ENCODE measurements around the gene DUSP6.
A peak's percentile ranks its signal among the peaks of the same experiment; 100 is the strongest.
"Not testable (repeated sequence)": the region's sequence is repeated elsewhere in the genome, so short reads cannot be mapped to it uniquely, and the experiment has no call there.

DUSP6 gene

DNA sequence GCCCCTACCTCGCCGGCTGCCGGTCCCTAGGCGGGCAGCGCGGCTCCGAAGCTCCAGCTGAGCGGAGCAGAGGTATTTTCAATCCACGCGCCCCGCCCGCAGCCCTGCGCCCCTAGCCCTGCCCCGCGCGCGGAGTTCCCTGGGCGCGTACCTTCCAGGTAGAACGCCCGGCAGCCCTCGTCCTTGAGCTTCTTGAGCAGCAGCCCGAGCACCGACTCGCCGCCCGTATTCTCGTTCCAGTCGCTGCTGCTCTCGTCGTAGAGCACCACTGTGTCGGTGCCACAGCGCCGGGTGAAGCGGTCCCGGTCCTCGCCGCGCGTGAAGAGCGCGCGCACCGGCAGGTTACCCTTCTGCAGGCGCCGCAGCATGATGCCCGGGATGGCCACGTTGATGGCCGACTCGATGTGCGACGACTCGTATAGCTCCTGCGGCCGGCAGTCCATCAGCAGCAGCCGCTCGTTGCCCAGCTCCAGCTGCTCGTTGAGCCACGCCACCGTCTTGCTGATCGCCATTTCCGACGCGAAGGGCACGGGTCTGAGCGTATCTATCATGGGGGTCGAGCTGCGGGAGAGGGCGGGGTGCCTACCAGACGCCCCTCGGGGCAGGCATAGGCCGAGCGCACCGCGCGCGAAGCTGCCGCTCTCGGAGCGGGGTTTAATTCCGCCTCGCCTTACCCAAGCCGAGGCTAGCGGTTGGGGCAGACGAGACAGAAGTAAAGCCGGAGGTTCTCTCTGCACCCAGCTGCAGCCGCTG is 636 bp downstream of the DUSP6 start:
- peak; percentile 64 for DNase-seq

DNA sequence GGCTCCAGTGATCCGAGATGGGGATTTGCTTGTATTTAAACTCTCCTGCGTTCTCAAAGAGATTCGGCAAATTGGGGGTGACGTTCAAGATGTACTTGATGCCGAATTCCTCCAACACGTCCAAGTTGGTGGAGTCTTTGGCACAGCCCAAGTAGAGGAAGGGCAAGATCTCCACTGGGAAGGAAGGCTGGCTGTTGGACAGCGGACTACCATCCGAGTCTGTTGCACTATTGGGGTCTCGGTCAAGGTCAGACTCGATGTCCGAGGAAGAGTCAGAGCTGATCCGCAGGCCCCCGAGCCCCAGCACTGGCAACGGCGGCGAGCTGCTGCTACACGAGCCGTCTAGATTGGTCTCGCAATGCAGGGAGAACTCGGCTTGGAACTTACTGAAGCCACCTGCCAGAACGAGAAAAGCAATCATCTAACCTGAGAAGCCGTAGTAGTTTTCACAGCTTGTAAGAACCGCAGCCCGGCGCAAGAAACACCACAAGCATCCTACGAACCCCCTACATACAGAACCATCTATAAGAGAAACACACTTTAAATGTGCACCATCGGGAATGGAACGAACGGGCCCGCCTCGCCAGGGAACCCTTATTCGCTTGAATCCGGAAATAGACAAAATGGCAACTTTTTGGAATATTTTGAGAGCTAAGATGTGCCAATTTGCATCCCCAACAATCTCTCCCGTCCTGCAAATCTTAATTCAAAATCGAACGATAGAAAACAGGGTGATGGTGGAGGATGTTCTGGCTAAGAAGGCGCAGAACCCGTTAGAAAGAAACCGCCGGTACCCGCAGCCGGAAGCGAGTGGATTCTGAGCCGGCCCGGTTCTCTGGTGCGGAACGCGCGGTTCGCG is 1.4 kb downstream of the DUSP6 start:
- DNase-seq, result peak; percentile 44

DNA sequence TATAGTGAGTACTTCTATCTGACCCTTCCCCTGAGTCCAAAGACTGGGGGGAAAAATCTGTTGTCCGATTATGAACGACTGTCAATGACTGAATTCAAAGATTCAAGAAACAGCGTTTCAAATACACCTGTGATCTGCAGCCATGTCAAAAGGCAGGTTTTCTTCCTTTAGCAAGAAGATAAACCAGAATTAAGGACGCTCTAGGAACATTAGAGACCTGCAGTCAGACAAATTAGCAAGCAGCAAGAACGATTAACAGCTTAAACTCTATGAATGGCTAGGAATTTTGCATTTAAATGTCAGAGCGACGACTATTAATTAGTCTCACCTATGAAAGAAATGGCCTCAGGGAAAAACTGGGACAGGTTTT is 2.1 kb downstream of the DUSP6 start:
- DNase-seq, result no peak

DNA sequence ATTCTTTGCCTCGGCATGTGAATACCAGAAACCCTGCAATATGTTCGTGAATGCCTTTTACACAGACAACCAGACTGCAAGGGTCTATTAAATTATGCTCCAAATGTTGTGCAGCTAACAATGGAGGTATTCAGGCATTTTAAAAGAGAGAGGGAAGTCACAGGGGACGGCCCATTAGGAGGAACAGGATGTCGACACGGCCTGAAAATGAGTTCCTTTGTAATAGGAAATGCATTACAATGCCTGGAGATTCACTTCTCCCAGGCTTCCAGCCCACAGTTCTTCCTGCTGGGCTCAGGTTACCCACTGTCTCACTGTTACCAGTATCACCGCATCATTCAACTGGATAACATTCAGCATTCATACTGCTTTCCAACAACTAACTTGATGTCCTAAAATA is 2.5 kb downstream of the DUSP6 start:
- no peak for DNase-seq

DNA sequence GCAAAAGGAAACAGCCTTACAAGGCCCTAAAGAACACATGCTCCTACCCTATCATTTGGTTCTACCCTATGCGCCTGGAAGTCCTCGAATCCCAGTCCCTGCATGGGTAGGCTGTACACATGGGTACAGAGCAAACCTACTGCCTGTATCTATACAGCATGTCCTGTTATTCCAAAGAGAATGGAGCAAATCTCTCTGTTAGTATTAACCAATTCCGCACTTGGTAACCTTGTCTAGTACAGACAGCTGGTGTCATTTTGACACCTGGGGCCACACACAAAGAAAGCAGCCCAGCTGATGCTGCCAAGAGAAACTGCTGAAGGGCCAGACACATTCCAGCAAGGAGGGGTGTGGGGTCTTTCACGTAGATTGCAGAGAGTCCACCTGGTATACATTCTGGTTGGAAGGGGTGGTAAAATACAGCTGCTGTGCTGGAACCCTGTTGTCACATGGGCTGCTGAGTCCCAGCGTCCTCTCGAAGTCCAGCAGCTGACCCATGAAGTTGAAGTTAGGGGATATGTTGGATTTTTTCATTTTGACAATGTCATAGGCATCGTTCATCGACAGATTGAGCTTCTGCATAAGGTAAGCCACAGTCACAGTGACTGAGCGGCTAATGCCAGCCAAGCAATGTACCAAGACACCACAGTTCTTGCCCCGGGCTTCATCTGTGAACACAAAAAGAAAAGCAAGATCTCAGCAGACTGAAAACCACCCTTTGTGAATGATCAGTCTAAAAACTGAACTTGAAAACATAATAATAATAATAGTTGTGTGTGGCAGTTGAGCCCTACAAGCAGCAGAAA is 3.2 kb downstream of the DUSP6 start:
- DNase-seq, result no peak

DNA sequence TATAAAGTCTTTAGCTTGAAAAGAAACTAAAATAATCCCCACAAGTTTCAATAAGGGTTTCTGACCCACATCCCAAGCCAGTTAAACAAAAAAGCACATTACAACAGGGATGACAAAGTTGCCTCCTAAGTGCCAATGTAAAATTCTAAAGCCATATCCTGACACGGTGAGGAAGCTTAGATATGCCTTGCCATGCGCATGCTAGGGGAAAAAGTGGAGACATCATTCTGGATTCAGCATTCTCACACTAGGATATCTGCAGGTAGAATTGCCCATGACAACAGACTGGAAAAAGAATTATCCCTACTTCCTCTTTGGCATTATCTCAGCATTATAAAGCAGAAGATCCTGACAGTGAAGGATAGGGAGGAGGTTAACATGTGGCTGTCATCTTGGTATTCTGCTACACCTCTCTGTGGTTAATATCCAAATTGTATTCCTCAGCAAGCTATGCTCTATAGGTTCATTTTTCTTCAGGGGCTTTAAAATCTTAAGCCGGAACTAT is 4.9 kb downstream of the DUSP6 start:
- DNase-seq, result no peak

DNA sequence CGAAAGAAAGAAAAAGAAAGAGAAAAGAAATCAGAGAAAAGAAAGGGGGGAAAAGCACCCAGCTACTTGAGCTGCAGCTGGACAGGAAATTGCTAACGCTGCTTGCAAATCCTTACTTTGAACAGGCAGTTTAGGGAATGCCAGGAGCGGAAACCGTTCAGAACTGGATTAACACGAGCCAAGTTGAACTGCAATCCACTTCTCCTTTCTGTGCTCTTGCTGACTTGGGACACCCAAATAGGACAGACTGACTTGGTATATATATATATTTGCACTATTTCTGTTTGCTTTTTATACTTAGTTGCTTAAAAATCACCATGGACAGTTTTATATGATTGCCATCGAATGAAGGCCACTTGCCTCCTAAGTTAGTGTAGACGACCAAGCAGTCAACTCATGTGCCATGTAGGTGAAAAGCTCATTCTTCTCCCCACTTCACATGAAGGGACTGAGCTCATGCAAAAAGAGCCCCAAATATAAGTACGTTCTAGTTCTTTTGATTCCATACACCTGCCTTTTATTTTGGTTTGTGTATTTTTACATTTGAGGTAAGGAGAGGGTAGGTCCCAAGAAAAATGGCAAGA is 5.5 kb downstream of the DUSP6 start:
- DNase-seq, result no peak

DNA sequence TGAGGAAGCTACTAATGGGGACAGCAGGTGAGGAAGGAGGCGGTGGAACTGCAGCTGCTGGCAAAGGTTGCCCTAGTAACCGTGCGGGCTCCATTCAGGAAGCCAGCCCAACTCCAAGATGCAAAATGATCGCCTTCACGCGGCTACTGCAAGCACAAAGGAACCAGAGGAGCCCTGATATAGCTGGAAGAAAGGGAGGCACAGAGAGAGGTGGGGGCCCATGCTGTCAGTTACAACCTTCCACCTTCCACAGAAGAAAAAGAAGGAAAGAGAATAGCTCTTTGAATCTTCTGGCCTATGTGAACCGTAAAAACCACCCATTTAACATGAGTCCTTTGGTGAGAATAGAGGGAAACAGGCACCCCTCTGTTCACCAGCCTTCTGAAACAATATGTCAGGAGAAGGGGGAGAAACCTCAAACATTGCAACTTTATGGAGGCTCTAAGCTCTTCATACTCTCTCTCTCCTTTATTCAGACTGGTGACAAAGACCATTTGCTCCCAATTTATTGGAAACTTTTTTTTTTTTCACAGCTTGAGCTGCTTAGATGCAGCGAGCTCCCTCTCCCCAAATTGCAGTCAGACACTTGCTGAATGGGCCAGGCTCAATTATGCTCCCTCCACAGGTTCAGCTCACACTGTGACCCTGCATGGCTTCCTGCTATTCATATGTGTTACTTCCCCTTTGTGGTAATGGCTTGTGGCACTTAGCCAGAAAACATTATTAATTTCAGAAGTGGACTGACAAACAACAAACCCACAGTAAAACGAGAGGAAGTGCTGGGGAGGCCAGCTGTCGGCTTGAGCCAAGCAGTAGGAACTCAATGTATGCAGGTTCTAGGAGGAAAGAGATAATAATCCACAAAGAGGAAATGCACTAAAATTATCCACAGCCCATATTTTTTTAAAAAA is 6.2 kb downstream of the DUSP6 start:
- peak; percentile 44 for DNase-seq

DNA sequence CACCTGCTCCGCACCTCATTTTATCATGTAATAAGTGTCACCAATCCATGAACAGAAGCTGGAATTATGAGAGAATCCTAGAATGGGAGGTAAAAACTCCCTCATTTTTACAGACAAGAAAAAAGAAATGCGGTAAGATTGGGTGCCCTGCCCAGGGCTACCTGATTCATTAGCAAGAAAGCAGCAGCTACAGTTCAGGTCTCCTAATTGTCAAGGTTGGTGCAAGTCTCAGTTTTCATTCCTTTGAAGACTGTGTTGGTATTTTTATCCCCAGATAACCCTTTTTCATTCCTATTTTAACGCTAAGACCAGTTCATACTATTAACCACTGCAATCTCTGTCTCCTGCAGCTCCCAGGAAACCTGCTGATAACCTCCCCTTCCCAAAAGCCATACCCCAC is 6.9 kb downstream of the DUSP6 start:
- no peak for DNase-seq

DNA sequence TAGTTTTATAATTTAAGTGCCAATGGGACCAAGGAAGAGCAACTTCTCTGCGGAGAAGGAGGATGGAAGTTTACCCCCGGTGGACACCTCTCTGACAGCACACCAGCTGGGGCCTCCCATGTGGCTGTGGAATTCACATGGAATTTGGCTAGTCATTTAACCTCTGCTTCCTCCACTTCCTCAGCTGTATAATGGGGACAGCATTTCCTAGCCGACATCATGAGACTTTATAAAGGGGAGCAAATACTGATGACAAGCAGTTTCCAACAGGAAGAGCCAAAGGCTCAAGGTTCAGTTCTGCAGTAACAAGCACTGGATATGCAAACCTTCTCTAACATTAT is 7.5 kb downstream of the DUSP6 start:
- no peak for DNase-seq

DNA sequence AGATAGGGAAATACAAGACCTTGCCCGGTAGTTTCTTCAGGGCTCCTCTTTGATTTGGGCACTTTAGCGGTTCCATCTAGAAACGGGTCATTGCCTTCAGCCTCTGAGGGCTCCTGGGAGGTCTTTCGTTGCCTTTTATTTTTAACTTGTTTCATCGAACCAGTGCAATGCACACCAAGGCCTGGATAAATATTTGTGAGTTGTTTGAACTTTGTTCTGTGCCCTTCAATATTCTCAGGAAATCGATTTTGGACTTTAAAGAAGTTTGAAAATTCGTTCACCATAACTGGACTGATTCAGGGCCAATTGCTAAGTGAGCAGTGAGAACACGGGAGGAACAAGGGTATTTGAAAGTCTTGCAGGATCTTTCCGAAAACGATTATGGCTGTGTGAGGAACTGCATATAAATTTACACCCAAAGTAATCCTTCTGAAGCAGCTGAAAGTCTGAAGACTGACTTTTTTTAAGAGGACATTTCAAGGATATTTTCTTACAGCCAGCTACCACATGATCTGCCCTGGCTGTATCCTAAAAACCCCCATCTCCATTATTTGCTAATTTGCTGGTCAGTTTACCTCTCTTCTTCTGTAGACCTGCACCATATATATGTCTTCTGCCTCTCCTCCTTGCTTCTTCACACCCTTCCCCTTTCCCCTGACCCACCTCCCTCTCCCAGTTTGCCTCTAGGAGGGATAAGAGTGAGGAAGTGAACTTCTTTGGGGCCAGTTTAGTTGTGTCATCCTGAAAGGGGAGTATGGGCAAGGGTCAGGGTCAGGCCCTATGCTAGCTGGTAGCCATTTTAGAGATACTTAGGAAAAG is 8.0 kb downstream of the DUSP6 start:
- no peak for DNase-seq

DNA sequence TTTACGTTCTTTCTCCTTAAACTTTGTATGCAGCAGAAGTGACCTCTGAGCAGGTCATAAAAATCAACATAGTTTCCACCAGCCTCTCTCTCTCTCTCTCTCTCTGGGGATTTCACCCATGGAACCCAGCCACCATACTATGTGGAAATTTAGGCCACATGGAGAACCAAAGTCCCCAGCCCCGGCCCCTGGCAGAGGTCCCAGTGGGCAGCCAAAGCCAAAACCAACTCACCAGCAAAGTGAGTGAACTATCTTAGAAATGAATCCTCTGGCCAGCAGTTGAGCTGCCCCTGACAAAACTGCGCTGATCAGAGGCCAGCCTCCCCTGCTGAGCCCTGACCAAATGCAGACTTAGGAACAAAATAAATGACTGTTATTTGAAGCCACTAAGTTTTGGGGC is 9.2 kb downstream of the DUSP6 start:
- no peak for DNase-seq

DNA sequence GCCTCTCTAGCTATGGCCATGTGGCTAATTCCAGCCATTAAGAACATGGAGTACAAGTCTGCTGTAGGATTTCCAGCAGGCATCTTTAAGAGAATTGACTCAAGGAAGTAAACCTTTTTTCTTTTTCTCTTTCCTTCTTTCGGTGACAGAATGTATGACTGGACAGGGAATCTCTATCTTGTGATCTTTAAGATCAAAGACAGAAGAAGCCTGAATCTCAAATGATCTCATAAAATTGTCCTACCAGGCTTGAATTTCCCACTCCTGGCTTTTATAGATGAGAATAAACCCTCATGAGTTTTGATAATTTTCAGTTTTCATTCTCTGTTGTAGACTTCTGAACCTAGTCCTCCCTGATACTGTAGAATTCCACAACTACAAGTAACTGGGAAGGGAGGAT is 11.4 kb downstream of the DUSP6 start:
- no peak for DNase-seq

DNA sequence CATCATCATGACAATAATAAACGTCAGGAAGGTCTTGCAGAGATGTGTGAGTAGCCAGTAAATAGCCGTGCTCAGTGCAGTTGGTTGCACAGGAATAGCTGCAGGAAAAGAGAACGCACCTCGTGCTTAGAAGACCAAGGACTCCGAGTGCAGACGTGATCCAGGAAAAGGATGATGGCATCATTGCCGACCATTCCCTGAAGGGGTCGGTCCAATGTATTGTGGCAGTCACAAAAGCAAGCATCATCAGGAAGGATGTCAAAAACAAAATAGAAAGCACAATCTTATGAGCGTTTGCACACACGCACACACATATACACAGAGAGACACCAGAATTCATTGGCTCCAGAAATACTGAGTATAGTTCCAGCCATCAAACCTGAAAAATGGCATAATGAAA is 12.8 kb downstream of the DUSP6 start:
- DNase-seq, result no peak

DNA sequence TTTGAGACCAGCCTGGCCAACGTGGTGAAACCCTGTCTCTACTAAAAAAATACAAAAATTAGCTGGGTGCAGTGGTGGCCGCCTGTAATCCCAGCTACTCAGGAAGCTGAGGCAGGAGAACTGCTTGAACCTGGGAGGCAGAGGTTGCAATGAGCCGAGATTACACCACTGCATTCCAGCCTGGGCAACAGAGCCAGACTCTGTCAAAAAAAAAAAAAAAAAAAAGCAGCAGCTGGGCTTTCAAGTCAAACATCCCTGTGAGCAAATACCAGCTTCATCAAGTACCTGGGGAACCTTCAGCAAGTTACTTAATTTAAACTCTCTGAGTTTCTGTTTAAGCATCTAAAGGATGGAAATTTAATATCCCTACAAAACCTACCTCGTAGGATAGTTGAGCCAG is 15.2 kb downstream of the DUSP6 start:
- DNase-seq, result not testable (repeated sequence)

DNA sequence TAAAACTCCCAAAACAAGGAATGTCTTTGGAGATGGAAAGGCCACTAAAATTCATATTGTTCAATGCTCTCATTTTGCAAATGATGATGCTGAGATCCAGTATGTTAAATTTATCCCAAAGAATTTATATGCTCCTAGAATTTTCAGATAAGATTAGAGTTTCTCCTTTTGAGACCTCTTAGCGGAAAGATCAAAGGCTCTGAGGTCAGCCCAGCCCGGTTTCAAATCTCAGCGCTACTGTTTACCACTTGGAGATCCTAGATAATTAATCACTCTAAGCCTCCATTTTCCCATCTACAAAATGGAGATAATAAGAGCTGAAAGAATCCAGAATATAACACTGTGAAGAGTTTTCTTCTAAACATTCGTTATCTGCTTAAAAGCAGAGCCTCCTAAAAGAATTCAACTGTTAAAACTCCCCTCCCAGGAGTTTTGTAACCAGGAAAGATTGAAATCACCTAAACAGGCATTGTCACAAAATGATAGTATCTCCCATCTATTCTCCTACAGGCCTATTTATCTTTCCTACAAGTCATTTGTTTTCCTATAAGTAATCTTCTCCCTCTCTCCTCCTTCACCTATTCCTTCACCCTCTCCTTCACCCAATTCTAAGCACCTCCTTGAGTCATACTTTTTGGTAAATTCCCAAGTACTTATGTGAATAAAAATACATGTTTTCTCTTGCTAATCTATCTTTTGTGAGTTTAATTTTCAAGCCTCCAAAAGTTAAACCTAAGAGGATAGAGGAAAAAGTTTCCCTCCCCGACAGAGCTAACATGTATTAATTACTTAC is 16.7 kb downstream of the DUSP6 start:
- no peak for DNase-seq

DNA sequence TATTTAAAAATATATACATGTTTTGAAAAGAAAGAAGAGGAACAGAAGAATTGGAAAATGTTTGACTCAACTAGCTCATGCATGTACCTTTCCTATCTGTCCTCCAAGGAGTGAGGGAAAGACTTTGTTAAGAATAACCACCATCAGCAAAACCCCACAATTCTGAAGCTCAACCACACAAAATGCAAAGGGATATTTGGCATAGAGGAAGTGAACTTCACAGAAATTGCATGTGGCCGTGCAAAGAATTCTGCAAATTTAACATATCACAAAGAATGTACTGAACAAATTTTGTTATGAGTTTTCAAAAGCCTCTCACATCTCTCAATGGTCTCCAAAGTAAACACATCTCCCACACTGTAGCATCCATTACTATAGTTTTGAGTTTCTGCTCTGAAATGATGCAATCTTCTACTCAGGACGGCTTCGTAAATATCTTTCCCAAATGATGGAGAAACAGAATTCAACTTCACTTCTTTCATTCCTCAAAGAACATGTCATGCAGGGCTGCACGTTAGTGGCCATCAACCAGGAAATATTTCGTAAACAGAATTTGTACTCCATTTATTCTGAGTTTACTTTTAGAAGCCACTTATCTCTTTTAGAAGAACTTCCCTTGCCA is 17.6 kb downstream of the DUSP6 start:
- no peak for DNase-seq

DNA sequence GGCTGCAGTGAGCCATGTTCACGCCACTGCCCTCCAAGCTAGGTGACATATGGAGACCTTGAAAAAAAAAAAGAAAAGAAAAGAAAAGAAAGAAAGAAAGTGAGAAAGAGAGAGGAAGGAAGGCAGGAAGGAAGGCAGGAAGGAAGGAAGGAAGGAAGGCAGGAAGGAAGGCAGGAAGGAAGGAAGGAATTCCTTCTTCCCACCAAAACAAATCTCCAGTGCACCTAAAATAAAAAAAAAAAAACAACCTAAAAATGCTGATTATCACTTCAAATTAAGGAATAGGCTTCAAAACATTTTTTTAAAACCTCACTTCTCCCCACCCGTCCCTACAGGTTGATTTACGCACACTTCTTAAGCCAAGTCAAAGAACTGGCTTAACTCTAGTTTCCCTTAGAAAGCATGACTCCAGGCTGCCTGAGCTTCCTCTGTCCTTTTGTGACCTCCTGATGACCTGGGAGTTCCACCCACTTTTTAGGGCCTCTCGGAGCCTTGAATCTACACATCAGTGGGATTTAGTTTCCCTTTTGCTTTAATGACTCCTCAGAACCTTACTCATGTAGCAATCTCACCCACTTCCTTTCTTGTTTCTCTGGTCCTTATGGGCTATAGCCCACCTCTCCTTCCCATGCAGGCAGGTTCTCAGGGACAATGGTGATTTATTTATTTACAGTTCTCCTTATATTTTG is 18.6 kb downstream of the DUSP6 start:
- peak; percentile 36 for DNase-seq
